GM21423 (cell line): ENCODE measurements around the gene SORCS1.
A peak's percentile ranks its signal among the peaks of the same experiment; 100 is the strongest.

Experiments used
- ATAC-seq: cut with Tn5 transposase; IDR thresholded peaks from one replicate; pipeline ENCODE4 v1.9.1; 2021; ENCODE audit warnings: mild to moderate bottlenecking, moderate library complexity; ENCODE audit not compliant: unreplicated experiment

SORCS1 gene

GRCh38 chr10:106910666-106911065 lies 253.8 kb downstream of the SORCS1 start:
- no peak for ATAC-seq

DNA sequence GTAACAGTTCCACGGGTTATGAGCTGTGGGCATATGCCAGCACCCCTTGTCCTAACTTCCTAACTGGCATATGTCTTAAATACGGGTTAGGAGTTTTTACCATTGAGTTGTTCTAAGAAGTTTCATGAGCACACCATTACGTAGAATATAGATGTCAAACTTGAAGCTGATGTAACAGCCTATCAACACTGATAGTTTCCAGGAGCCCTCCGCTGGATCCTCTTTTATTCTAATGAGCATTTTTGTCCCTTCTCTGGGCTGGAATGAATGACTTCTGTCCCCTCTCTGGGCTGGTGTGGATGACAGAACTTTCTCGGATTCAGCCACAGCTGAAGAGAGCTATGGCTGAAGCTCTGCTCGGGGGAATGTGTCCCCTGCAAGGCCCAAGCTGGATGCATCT lies 256.3 kb downstream of the SORCS1 start:
- no peak for ATAC-seq

GRCh38 chr10:106904209-106904608 lies 260.3 kb downstream of the SORCS1 start:
- ATAC-seq = no peak

DNA sequence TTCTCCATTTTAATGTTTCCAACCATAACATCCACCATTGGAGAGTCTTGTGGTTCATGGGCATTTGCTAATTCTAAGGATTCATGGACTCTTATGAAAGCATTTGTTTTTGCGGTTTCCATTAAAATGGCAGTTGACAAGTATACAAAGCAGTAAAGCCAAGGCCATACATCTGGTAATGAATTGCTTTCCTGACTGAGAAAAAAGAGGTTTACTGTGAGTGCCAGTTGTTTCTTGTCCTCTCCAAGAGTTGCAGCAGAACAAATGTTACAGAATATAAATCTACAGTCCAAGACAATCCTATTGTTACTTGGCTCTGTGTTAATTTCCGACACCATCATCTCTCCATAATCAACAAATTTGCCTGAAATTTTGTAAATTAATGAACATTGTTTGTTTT lies 261.3 kb downstream of the SORCS1 start:
- ATAC-seq = no peak

DNA sequence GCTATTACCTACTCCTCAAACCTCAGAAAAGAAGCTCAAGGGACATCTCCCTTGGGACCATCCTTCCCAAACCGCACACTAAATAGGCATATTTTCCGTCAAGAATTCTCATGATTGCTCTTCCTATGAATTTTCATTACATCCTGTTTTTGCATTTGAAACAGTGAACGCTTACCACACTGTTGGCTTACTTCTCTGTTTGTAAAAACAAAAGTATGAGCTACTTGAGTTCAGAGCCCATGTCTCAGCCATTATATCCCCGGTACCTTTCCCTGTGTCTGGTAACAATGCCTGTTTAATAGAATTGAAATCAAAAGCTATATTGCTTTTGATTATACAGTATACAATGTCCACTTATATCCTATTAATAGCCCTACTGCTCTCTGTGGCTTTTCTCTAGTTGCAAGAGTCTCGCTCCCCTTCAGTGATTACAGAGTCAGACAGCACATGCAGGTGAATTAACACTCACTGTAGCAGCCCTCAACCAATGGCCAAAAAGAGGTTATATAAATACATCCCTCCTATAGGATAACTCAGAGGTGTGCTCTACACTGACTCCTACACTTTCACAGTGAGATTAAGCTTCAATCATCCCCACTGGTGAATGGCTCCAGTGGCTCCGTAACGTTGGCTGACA lies 264.4 kb downstream of the SORCS1 start:
- ATAC-seq = no peak

DNA sequence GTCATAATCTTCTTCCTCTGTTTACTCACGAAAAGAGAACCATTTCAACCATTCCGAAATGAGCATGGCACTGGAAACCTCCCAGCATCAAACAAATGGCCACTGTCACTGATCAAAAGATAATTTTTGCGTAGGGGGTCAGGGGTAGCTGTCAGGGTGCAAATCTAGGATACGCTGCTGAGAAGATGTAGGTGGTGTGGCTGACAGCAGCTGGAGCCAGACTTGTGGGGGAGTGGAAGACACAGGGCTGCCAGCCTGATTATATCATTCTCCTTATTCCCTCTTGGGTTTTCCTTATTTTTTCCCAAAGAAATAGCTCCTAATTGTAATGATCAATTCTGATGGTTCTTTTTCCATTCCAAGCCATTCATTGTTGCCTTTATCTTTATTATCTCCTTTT lies 266.1 kb downstream of the SORCS1 start:
- no peak for ATAC-seq

- ATAC-seq = no peak
Measured at GRCh38 chr10:106897719-106898118, 266.8 kb downstream of the SORCS1 start.

DNA sequence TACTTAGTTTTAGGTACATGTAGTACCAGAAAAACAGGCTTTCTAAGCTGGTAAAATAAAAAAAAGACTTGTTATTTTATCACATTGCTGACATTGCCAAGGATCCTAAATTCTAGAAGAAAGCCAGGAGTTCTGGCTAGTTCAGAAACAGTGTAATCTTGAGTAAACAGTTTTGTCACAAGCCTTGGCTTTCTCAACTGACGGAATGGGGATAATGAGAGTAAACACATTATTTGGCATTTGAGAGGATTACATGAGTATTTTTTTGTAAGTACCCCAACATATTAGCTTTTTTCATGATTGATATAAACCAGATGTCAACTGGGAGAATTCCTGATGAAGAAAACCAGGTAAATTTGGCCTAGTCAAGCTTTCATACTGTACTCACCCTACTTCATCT lies 269.8 kb downstream of the SORCS1 start:
- no peak for ATAC-seq

- ATAC-seq = no peak
Measured at GRCh38 chr10:106877574-106877973, 286.9 kb downstream of the SORCS1 start.

DNA sequence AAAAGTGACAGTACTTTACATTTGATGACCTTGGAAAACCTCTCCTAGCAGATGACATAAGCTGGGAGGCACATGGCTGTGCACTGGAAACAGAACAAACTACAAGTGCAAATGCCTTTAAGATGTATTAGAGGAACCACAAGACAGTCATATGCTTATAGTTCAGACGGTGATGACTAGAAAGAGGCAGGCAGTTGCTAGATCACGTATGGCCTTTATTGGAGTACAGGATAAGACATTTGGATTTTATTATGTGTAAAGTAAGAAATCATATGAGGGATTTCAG lies 290.0 kb downstream of the SORCS1 start:
- ATAC-seq = no peak

DNA sequence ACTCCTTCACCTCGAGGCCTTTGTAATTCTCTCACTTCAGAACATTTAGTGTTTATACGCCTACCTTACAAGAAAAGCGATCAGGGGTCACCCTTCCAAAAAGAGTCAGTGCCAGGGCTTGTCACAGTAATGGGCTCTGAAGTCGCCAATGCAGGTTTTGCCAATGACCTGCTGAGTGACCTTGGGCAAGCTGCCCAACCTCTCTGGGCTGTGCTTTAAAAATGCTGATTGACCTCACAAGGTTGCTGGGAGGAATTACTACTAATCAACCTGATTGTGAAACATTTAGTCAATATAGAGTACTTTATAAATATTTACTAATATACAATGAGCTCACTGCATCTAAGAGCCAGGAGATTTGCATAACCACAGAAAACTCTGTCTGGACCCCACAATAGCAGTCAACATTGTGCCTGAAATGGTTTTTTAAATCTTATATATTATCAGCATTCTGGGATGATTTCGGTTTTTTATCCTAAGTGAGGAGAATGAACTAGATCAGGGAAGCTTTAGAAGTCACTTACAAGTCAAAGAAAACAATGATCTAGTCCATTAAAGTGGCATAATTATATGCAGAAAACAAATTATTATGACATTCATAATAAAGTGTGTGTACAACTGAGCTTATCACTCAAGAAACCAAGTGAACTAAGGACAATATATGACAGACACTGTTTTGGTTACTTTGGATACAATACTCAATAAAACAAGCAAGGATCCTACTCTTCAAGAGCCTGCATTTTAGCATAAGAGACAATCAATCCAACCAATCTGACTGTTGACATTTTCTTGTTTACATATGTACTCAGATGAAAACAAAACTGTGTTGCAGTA lies 290.5 kb downstream of the SORCS1 start:
- ATAC-seq = no peak

DNA sequence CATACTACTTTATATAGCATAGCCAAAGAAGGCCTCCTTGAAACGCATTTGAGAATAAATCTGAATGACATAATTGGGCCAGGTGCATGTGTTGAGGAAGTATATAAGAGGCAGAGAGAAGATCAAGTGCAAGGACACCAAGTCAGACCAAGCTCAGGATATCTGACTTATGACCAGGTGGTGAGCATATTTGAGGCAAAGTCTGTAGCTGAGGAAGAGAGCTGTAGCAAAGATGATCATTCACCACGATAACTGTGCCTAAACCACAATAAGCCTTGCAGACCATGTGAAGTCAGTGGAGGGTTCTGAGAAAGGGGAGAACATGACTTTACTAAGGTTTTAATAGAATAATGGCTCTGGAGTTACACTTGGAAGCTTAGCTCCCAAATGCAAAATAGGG lies 292.3 kb downstream of the SORCS1 start:
- ATAC-seq = no peak

- ATAC-seq = no peak
Measured at GRCh38 chr10:106866244-106866845, 298.2 kb downstream of the SORCS1 start.

- no peak for ATAC-seq
Measured at GRCh38 chr10:106864031-106864430, 300.5 kb downstream of the SORCS1 start.

DNA sequence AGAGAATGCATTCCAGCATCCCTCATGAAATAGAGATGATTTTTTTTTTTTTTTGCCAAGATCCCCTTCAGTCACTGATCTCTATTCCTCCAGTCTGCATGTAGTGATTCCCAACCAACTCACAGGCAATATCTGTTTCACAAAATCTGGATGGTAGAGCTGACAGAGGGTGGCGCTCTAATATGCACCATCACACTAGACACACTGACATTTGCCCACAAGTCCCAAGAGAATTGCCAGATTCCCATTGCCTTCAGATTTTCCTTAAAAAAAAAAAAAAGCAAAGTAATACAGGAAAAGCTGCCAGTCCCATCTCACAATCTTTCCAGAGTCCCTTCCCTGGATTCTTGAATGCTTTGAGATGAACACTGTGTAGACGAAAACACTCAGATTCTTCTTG lies 301.0 kb downstream of the SORCS1 start:
- ATAC-seq = no peak

- no peak for ATAC-seq
Measured at GRCh38 chr10:106859892-106860652, 304.4 kb downstream of the SORCS1 start.

DNA sequence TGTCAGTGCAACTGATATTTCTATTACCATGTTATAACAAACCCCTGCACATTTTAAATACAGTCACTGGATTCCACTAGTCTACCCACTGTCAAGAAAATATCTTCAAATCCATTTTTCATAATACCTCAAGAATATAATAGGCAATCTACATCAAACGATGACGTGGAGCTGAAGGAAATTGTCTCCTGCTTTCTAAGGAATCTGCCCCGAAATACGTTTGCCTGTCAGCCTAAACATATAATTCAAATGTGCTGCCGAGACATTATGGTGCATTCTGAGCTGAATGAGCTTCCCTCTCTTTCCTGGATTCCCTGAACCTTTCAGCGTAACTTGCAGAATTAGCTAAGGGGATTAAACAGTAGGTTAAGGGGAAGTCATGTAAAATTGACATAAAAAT lies 306.8 kb downstream of the SORCS1 start:
- no peak for ATAC-seq

GRCh38 chr10:106857213-106857612 lies 307.3 kb downstream of the SORCS1 start:
- no peak for ATAC-seq

GRCh38 chr10:106836933-106837663 lies 327.4 kb downstream of the SORCS1 start:
- ATAC-seq = peak; percentile 99

GRCh38 chr10:106832846-106833245 lies 331.7 kb downstream of the SORCS1 start:
- ATAC-seq = no peak

- no peak for ATAC-seq
Measured at GRCh38 chr10:106830471-106830870, 334.0 kb downstream of the SORCS1 start.
